WTC11 (cell line): ENCODE results near the gene LAMA4. TPM values are rescaled to one million over a fixed set of nuclear protein-coding genes. Genes with fewer than 3 reads are reported as not detected.

ENCODE experiments used
- ATAC-seq: fragments of 200-7000 bp; cut with Tn5 transposase; 2 replicates; pipeline ENCODE4 v1.10.0; 2021; ENCODE audit warnings: mild to moderate bottlenecking, moderate library complexity
- CTCF ChIA-PET: fragments of 300-600 bp; sonication (Branson Sonifier 250); formaldehyde crosslinking; loops from one replicate; lab custom pipeline; 2021; ENCODE audit warnings: antibody characterized with exemption; lab: Charles Lee
- POLR2A ChIA-PET: fragments of 350-600 bp; sonication (Branson Sonifier 250); formaldehyde crosslinking; loops from one replicate; lab custom pipeline; 2021; ENCODE audit warnings: antibody characterized with exemption; lab: Charles Lee
- DNase-seq: peaks from one replicate; pipeline ENCODE4 v3.0.0; 2021; ENCODE audit warnings: low spot score
- H3K27ac Mint-ChIP-seq: 2 replicates; pipeline ENCODE4 v1.8.0; 2021; ENCODE audit warnings: mixed read lengths
- H3K27me3 Mint-ChIP-seq: 2 replicates; pipeline ENCODE4 v1.8.0; 2021; ENCODE audit warnings: low read depth, mild to moderate bottlenecking, moderate library complexity, mixed read lengths
- H3K36me3 Mint-ChIP-seq: 2 replicates; pipeline ENCODE4 v1.8.0; 2021; ENCODE audit warnings: mixed read lengths
- H3K4me1 Mint-ChIP-seq: 2 replicates; pipeline ENCODE4 v1.8.0; 2022; ENCODE audit warnings: mixed read lengths
- H3K4me3 Mint-ChIP-seq: 2 replicates; pipeline ENCODE4 v1.8.0; 2021; ENCODE audit warnings: mild to moderate bottlenecking, moderate library complexity, mixed read lengths
- H3K9me3 Mint-ChIP-seq: 2 replicates; pipeline ENCODE4 v1.8.0; 2021; ENCODE audit warnings: mixed read lengths
- ESRRA ChIP-seq: sonication (generic); formaldehyde crosslinking; IDR thresholded peaks from 2 replicates; pipeline ENCODE4 v1.8.1; 2022; ENCODE audit warnings: mild to moderate bottlenecking, missing genetic modification reagents, borderline replicate concordance
- FOXK1 ChIP-seq: sonication (generic); formaldehyde crosslinking; IDR thresholded peaks from 2 replicates; pipeline ENCODE4 v1.8.0; 2022; ENCODE audit warnings: mild to moderate bottlenecking, moderate library complexity, missing genetic modification reagents
- MXD4 ChIP-seq: fragments of 250-450 bp; sonication (Bioruptor Pico); IDR thresholded peaks from 2 replicates; pipeline ENCODE4 v1.8.0; 2021; ENCODE audit warnings: mild to moderate bottlenecking, moderate library complexity, borderline replicate concordance
- NFATC4 ChIP-seq: fragments of 250-450 bp; sonication (Bioruptor Pico); IDR thresholded peaks from 2 replicates; pipeline ENCODE4 v1.9.0; 2021; ENCODE audit warnings: mild to moderate bottlenecking
- NFE2L1 ChIP-seq: sonication (generic); formaldehyde crosslinking; IDR thresholded peaks from 2 replicates; pipeline ENCODE4 v1.8.1; 2023; ENCODE audit warnings: missing genetic modification reagents
- TEAD1 ChIP-seq: sonication (generic); formaldehyde crosslinking; IDR thresholded peaks from 2 replicates; pipeline ENCODE4 v1.8.0; 2022; ENCODE audit warnings: mild to moderate bottlenecking, missing genetic modification reagents
- ZNF138 ChIP-seq: sonication (generic); formaldehyde crosslinking; conservative IDR thresholded peaks from 2 replicates; pipeline ENCODE4 v1.8.1; 2022; ENCODE audit warnings: mild to moderate bottlenecking, moderate library complexity, missing genetic modification reagents
- ZNF219 ChIP-seq: sonication (generic); formaldehyde crosslinking; IDR thresholded peaks from 2 replicates; pipeline ENCODE4 v1.8.0; 2023; ENCODE audit warnings: missing genetic modification reagents, mild to moderate bottlenecking, borderline replicate concordance
- ZNF263 ChIP-seq: sonication (generic); formaldehyde crosslinking; IDR thresholded peaks from 2 replicates; pipeline ENCODE4 v1.8.1; 2022; ENCODE audit warnings: low read depth, mild to moderate bottlenecking, moderate library complexity, missing genetic modification reagents
- ZNF396 ChIP-seq: fragments of 250-450 bp; sonication (Bioruptor Pico); IDR thresholded peaks from 2 replicates; pipeline ENCODE4 v1.8.0; 2021; ENCODE audit warnings: mild to moderate bottlenecking, moderate library complexity, borderline replicate concordance
- ZNF423 ChIP-seq: fragments of 250-450 bp; sonication (Bioruptor Pico); IDR thresholded peaks from 2 replicates; pipeline ENCODE4 v2.1.2; 2022; ENCODE audit warnings: mild to moderate bottlenecking, moderate library complexity
- total RNA-seq: library from RNA; stranded (reverse); gene quantifications from 3 replicates; pipeline ENCODE4 v1.2.3, GENCODE V29; 2021
- TF ChIP-seq, protein P1 (sequence below): sonication (generic); formaldehyde crosslinking; IDR thresholded peaks from 2 replicates; pipeline ENCODE4 v1.8.1; 2023; ENCODE audit warnings: mild to moderate bottlenecking, missing genetic modification reagents, borderline replicate concordance
- TF ChIP-seq, protein P2 (sequence below): sonication (generic); formaldehyde crosslinking; IDR thresholded peaks from 2 replicates; pipeline ENCODE4 v1.8.0; 2023; ENCODE audit warnings: mild to moderate bottlenecking, missing genetic modification reagents
- TF ChIP-seq, protein P3 (sequence below): sonication (generic); formaldehyde crosslinking; IDR thresholded peaks from 2 replicates; pipeline ENCODE4 v1.8.0; 2023; ENCODE audit warnings: missing genetic modification reagents, mild to moderate bottlenecking, borderline replicate concordance
- TF ChIP-seq, protein P4 (sequence below): fragments of 250-450 bp; sonication (Bioruptor Pico); IDR thresholded peaks from 2 replicates; pipeline ENCODE4 v1.9.0; 2021; ENCODE audit warnings: moderate library complexity, mild to moderate bottlenecking, inconsistent platforms, borderline replicate concordance
- TF ChIP-seq, protein P5 (sequence below): sonication (generic); formaldehyde crosslinking; IDR thresholded peaks from 2 replicates; pipeline ENCODE4 v1.8.1; 2022; ENCODE audit warnings: missing genetic modification reagents, borderline replicate concordance
- TF ChIP-seq, protein P6 (sequence below): sonication (generic); formaldehyde crosslinking; IDR thresholded peaks from 2 replicates; pipeline ENCODE4 v1.8.0; 2023; ENCODE audit warnings: missing genetic modification reagents

LAMA4 gene
- total RNA-seq, 1 experiment from 2014 or later: 1.6 TPM

DNA sequence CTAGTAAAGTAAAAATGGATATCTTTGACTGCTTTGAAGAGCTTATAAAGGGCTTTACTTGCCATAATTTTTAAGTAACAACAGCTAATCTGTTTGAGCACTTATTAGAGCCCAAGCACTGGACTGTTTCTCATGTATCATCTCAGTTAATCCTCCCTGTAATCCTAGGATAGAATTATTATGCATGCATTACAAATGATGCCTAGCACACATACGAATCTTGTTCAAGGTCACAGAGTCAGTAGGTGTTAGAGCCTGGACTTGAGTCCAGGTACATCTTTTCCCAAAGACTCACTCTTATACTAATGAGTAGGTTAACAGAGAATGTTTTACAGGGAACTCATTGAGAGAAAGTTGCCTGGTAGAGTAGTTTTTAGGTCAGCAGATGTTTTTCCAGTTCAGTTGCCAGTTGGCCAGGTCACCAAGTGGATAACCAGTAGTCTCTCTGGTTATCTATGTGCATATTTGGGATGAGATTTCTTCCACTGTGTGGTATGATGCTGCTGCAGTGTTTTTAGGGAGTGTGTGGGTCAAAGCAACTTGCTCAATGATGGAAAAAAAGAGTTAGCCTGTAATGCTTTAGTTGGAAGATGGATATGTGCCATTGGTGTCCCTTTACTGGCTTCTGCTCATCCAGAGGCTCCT lies 32.3 kb upstream of the LAMA4 start:
- TF ChIP-seq, protein P1, sequence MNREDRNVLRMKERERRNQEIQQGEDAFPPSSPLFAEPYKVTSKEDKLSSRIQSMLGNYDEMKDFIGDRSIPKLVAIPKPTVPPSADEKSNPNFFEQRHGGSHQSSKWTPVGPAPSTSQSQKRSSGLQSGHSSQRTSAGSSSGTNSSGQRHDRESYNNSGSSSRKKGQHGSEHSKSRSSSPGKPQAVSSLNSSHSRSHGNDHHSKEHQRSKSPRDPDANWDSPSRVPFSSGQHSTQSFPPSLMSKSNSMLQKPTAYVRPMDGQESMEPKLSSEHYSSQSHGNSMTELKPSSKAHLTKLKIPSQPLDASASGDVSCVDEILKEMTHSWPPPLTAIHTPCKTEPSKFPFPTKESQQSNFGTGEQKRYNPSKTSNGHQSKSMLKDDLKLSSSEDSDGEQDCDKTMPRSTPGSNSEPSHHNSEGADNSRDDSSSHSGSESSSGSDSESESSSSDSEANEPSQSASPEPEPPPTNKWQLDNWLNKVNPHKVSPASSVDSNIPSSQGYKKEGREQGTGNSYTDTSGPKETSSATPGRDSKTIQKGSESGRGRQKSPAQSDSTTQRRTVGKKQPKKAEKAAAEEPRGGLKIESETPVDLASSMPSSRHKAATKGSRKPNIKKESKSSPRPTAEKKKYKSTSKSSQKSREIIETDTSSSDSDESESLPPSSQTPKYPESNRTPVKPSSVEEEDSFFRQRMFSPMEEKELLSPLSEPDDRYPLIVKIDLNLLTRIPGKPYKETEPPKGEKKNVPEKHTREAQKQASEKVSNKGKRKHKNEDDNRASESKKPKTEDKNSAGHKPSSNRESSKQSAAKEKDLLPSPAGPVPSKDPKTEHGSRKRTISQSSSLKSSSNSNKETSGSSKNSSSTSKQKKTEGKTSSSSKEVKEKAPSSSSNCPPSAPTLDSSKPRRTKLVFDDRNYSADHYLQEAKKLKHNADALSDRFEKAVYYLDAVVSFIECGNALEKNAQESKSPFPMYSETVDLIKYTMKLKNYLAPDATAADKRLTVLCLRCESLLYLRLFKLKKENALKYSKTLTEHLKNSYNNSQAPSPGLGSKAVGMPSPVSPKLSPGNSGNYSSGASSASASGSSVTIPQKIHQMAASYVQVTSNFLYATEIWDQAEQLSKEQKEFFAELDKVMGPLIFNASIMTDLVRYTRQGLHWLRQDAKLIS (CRISPR knock-in tag): no peak
- no peak for TF ChIP-seq ESRRA
- TF ChIP-seq, protein P2, sequence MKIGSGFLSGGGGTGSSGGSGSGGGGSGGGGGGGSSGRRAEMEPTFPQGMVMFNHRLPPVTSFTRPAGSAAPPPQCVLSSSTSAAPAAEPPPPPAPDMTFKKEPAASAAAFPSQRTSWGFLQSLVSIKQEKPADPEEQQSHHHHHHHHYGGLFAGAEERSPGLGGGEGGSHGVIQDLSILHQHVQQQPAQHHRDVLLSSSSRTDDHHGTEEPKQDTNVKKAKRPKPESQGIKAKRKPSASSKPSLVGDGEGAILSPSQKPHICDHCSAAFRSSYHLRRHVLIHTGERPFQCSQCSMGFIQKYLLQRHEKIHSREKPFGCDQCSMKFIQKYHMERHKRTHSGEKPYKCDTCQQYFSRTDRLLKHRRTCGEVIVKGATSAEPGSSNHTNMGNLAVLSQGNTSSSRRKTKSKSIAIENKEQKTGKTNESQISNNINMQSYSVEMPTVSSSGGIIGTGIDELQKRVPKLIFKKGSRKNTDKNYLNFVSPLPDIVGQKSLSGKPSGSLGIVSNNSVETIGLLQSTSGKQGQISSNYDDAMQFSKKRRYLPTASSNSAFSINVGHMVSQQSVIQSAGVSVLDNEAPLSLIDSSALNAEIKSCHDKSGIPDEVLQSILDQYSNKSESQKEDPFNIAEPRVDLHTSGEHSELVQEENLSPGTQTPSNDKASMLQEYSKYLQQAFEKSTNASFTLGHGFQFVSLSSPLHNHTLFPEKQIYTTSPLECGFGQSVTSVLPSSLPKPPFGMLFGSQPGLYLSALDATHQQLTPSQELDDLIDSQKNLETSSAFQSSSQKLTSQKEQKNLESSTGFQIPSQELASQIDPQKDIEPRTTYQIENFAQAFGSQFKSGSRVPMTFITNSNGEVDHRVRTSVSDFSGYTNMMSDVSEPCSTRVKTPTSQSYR (CRISPR knock-in tag): no peak
- TF ChIP-seq, protein P3, sequence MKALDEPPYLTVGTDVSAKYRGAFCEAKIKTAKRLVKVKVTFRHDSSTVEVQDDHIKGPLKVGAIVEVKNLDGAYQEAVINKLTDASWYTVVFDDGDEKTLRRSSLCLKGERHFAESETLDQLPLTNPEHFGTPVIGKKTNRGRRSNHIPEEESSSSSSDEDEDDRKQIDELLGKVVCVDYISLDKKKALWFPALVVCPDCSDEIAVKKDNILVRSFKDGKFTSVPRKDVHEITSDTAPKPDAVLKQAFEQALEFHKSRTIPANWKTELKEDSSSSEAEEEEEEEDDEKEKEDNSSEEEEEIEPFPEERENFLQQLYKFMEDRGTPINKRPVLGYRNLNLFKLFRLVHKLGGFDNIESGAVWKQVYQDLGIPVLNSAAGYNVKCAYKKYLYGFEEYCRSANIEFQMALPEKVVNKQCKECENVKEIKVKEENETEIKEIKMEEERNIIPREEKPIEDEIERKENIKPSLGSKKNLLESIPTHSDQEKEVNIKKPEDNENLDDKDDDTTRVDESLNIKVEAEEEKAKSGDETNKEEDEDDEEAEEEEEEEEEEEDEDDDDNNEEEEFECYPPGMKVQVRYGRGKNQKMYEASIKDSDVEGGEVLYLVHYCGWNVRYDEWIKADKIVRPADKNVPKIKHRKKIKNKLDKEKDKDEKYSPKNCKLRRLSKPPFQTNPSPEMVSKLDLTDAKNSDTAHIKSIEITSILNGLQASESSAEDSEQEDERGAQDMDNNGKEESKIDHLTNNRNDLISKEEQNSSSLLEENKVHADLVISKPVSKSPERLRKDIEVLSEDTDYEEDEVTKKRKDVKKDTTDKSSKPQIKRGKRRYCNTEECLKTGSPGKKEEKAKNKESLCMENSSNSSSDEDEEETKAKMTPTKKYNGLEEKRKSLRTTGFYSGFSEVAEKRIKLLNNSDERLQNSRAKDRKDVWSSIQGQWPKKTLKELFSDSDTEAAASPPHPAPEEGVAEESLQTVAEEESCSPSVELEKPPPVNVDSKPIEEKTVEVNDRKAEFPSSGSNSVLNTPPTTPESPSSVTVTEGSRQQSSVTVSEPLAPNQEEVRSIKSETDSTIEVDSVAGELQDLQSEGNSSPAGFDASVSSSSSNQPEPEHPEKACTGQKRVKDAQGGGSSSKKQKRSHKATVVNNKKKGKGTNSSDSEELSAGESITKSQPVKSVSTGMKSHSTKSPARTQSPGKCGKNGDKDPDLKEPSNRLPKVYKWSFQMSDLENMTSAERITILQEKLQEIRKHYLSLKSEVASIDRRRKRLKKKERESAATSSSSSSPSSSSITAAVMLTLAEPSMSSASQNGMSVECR (CRISPR knock-in tag): no peak
- TF ChIP-seq FOXK1 (CRISPR knock-in tag): no peak
- TF ChIP-seq, protein P4, sequence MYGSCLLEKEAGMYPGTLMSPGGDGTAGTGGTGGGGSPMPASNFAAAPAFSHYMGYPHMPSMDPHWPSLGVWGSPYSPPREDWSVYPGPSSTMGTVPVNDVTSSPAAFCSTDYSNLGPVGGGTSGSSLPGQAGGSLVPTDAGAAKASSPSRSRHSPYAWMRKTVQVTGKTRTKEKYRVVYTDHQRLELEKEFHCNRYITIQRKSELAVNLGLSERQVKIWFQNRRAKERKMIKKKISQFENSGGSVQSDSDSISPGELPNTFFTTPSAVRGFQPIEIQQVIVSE: no peak
- no peak for TF ChIP-seq ZNF396
- TF ChIP-seq, all 79 proteins: peak for 0
- Mint-ChIP-seq H3K27me3 (no peaks in the 10 kb centered on the region), H3K4me3 (no peak overlapping the region), H3K36me3 (no peaks in the 10 kb centered on the region), H3K9me3 (no peaks in the 10 kb centered on the region), H3K4me1 (peaks cover 13% of the 10 kb centered on the region), H3K27ac (no peak overlapping the region)
- no peak for DNase-seq
- no peak for ATAC-seq
- POLR2A ChIA-PET: no interaction called here
- CTCF ChIA-PET: interaction anchor here (1.6 to 2.2 kb wide), 2 partner anchors 24 to 106 kb away, joined by 4 to 5 read pairs; no protein-coding TSS in a partner anchor

DNA sequence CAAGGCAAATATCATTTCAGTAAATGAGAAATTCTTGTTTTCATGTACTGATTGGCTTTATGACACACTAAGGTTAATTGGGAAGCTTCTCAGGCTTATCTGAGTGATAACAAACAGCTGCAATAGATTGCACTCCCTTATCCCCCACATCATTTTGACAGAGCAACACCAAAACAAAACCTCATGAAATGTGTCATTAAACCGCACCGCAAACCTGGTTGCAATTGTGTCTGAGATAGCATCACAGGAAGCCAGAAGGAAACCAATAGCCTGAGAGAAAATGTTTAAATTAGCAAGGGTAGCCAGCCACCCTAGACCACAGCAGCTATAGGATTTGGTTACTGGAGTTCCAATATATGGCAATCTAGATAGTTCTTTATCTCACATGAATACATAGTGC lies 31.6 kb upstream of the LAMA4 start:
- ChIA-PET POLR2A (no interaction called here), CTCF (interaction anchor here (1.6 to 2.2 kb wide), 2 partner anchors 25 to 106 kb away, joined by 4 to 5 read pairs; no protein-coding TSS in a partner anchor)
- peaks cover 13% of the 10 kb centered on the region for H3K4me1 Mint-ChIP-seq
- no peaks in the 10 kb centered on the region for H3K36me3 Mint-ChIP-seq
- DNase-seq: no peak
- no peak for ATAC-seq
- H3K27me3 Mint-ChIP-seq: no peaks in the 10 kb centered on the region
- H3K27ac Mint-ChIP-seq: no peak overlapping the region
- H3K4me3 Mint-ChIP-seq: no peak overlapping the region
- no peaks in the 10 kb centered on the region for H3K9me3 Mint-ChIP-seq
- TF ChIP-seq NFE2L1 (no peak), MXD4 (CRISPR knock-in tag) (no peak), ZNF423 (CRISPR knock-in tag) (no peak), ZNF219 (CRISPR knock-in tag) (no peak), TEAD1 (no peak), ZNF263 (CRISPR knock-in tag) (no peak), ZNF138 (no peak), NFATC4 (CRISPR knock-in tag) (no peak)
- TF ChIP-seq, protein P2 (CRISPR knock-in tag): no peak
- TF ChIP-seq, protein P5, sequence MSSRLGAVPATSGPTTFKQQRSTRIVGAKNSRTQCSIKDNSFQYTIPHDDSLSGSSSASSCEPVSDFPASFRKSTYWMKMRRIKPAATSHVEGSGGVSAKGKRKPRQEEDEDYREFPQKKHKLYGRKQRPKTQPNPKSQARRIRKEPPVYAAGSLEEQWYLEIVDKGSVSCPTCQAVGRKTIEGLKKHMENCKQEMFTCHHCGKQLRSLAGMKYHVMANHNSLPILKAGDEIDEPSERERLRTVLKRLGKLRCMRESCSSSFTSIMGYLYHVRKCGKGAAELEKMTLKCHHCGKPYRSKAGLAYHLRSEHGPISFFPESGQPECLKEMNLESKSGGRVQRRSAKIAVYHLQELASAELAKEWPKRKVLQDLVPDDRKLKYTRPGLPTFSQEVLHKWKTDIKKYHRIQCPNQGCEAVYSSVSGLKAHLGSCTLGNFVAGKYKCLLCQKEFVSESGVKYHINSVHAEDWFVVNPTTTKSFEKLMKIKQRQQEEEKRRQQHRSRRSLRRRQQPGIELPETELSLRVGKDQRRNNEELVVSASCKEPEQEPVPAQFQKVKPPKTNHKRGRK (CRISPR knock-in tag): no peak
- TF ChIP-seq, protein P6, sequence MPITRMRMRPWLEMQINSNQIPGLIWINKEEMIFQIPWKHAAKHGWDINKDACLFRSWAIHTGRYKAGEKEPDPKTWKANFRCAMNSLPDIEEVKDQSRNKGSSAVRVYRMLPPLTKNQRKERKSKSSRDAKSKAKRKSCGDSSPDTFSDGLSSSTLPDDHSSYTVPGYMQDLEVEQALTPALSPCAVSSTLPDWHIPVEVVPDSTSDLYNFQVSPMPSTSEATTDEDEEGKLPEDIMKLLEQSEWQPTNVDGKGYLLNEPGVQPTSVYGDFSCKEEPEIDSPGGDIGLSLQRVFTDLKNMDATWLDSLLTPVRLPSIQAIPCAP (CRISPR knock-in tag): no peak
